Adrenal gland (tissue), 5 donors: Measurements from ENCODE around the gene UGT1A4.

Experiments
- CTCF ChIP-seq, 6 experiments: fragments of 450-650 bp in 4 of 6; fragments of 200-600 bp in 2 of 6; sonication (generic) in 1 of 6; IDR thresholded peaks; 1 replicate in 5 of 6; 2 replicates in 1 of 6; pipeline versions ENCODE4 v1.5.1 to v1.8.0; 2016 to 2021; ENCODE audit warnings: antibody characterized with exemption in 6 of 6, mild to moderate bottlenecking in 2 of 6, moderate library complexity in 1 of 6
- POLR2A ChIP-seq, 2 donors: fragments of 450-650 bp; IDR thresholded peaks; one replicate each; pipeline ENCODE4 v1.6.1; 2017; ENCODE audit warnings: antibody characterized with exemption in 2 of 2, mild to moderate bottlenecking in 2 of 2, moderate library complexity in 1 of 2
- donor health status: DM: no; HTN: no; CAD: no.

- no peak for TF ChIP-seq CTCF (IDR thresholded peaks at IDR 0.05)
- TF ChIP-seq POLR2A (IDR thresholded peaks at IDR 0.05), result no peak
These were observed 10.3 kb downstream of the UGT1A4 start, which contains the start of gene UGT1A3 for GRCh38 chr2:233728723-233729301.
